GM19193 (cell line): Measurements from ENCODE around the gene PTTG1IP.

Source experiments
- POLR2A ChIP-seq: IDR thresholded peaks from 4 replicates; pipeline ENCODE4 v1.6.1; 2011; ENCODE audit not compliant: insufficient read depth, insufficient read length; ENCODE audit errors: extremely low read depth

The PTTG1IP gene

GRCh38 chr21:44901391-44902074, 28.0 kb upstream of the PTTG1IP start:
- TF ChIP-seq POLR2A = no peak

- TF ChIP-seq POLR2A = no peak
Measured at GRCh38 chr21:44900559-44901251, 27.2 kb upstream of the PTTG1IP start.

GRCh38 chr21:44899768-44900558, 26.5 kb upstream of the PTTG1IP start:
- TF ChIP-seq POLR2A = no peak

- no peak for TF ChIP-seq POLR2A
Measured at GRCh38 chr21:44898851-44899767, 25.6 kb upstream of the PTTG1IP start.

- TF ChIP-seq POLR2A = no peak
Measured at GRCh38 chr21:44898011-44898488, 24.6 kb upstream of the PTTG1IP start.

- no peak for TF ChIP-seq POLR2A
Measured at GRCh38 chr21:44897326-44898010, 24.0 kb upstream of the PTTG1IP start.

GRCh38 chr21:44896561-44897286, 23.2 kb upstream of the PTTG1IP start:
- no peak for TF ChIP-seq POLR2A

GRCh38 chr21:44895859-44896258, 22.4 kb upstream of the PTTG1IP start:
- no peak for TF ChIP-seq POLR2A

- no peak for TF ChIP-seq POLR2A
Measured at GRCh38 chr21:44894687-44895302, 21.3 kb upstream of the PTTG1IP start.

GRCh38 chr21:44893948-44894656, 20.6 kb upstream of the PTTG1IP start:
- TF ChIP-seq POLR2A = no peak

- no peak for TF ChIP-seq POLR2A
Measured at GRCh38 chr21:44893278-44893556, 19.7 kb upstream of the PTTG1IP start.

- TF ChIP-seq POLR2A = no peak
Measured at GRCh38 chr21:44892536-44893277, 19.2 kb upstream of the PTTG1IP start.
